ENCODE measurements around the gene TRAK1. TPM values are rescaled to one million over a fixed set of nuclear protein-coding genes. Genes with fewer than 3 reads are reported as not detected.

TRAK1 gene
- total RNA-seq, 1 donor from 2014 or later = 50.7 TPM

DNA sequence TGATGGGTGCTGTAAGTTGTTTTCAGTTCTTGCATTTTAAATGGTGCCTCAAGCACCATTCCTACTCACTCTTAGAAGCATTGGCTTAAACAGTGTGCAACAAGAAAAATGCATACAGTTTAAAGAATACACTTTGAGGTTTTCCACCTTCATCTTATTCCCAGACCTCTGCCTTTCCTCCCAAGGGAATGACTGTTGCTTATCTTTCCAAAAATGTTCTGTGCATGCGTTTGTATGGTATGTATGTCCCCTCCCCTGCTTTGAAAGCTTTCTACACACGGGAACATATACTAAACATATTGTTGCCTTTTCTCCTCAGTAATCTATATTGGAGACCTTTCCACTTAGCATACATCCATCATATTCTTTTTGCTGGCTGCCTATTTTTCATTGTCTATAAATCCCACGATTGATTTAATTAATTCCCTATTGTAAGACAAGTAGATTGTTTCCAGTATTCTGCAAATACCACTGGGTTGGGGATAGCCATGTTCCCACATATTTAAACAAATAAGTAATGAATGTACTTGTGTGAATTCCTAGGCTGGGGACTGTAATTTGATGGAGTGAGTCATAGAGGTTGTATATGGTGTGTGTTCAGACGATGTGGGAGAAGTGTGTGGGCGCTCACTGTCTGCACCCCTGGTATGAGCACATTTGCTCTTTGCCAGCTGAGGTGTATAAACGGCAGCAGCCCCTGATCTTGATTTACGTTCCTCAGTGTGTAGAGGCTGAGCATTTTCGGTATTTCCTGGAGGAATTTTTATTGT, 5.8 kb downstream of the TRAK1 start:
- H3K27ac Mint-ChIP-seq = peak overlapping the region; percentile 8
- peaks cover 5% of the 10 kb centered on the region for H3K36me3 Mint-ChIP-seq
- peaks cover 2% of the 10 kb centered on the region for H3K9me3 Mint-ChIP-seq
- DNase-seq (ENCODE audit: low spot score in 2 of 2, unreplicated experiment in 2 of 2) = no peak
- TF ChIP-seq, protein P1, sequence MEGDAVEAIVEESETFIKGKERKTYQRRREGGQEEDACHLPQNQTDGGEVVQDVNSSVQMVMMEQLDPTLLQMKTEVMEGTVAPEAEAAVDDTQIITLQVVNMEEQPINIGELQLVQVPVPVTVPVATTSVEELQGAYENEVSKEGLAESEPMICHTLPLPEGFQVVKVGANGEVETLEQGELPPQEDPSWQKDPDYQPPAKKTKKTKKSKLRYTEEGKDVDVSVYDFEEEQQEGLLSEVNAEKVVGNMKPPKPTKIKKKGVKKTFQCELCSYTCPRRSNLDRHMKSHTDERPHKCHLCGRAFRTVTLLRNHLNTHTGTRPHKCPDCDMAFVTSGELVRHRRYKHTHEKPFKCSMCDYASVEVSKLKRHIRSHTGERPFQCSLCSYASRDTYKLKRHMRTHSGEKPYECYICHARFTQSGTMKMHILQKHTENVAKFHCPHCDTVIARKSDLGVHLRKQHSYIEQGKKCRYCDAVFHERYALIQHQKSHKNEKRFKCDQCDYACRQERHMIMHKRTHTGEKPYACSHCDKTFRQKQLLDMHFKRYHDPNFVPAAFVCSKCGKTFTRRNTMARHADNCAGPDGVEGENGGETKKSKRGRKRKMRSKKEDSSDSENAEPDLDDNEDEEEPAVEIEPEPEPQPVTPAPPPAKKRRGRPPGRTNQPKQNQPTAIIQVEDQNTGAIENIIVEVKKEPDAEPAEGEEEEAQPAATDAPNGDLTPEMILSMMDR (IDR thresholded peaks at IDR 0.05; ENCODE audit: unreplicated experiment) = no peak
- no peak overlapping the region for H3K4me3 Mint-ChIP-seq
- H3K27me3 Mint-ChIP-seq (ENCODE audit: low read depth) = no peaks in the 10 kb centered on the region
- peaks cover 46% of the 10 kb centered on the region for H3K4me1 Mint-ChIP-seq

DNA sequence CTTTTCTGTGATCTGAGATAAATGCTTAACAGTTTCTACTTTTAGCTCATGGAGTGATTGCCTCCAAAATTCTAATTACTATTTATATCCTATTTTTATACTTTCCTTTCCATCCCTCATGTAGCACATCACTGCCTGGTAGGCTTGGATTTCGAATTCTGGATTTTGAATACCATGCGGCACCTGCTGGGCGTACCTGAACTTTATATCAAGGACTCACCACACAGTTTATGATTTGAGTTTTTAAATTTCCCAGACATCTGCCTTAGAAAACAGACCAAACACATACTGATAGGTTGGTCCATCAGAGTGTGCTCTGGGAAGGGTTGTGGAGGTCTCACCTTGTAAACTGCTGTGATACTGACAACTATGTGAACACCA, 6.4 kb downstream of the TRAK1 start:
- H3K27ac Mint-ChIP-seq = peak overlapping the region; percentile 43
- DNase-seq (ENCODE audit: low spot score in 2 of 2, unreplicated experiment in 2 of 2) = no peak
- peaks cover 46% of the 10 kb centered on the region for H3K4me1 Mint-ChIP-seq
- H3K4me3 Mint-ChIP-seq = no peak overlapping the region
- no peaks in the 10 kb centered on the region for H3K36me3 Mint-ChIP-seq
- no peaks in the 10 kb centered on the region for H3K9me3 Mint-ChIP-seq
- TF ChIP-seq, protein P1 (IDR thresholded peaks at IDR 0.05; ENCODE audit: unreplicated experiment) = no peak
- no peaks in the 10 kb centered on the region for H3K27me3 Mint-ChIP-seq (ENCODE audit: low read depth)

DNA sequence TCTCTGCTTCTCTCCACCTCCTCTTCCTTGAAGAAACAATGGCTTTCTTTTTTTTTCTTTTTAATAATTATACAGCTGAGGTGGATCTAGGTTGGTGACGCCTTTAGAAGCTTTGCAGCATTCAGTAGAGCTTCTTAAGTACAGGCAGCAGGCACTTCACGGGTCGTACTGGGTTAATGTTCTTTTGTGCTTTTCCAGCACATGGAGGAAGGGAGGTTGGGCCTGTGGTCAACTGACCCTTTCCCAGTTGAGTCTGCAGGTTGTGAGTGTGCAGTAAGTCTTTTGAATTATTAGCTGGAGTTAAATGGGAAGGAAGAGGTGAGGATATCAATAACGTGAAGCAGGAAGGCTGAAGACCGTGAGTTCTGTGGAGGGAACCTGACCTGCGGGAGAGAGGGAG, 7.0 kb downstream of the TRAK1 start:
- H3K4me1 Mint-ChIP-seq = peaks cover 45% of the 10 kb centered on the region
- no peaks in the 10 kb centered on the region for H3K9me3 Mint-ChIP-seq
- H3K27me3 Mint-ChIP-seq (ENCODE audit: low read depth) = no peaks in the 10 kb centered on the region
- TF ChIP-seq, protein P1 (IDR thresholded peaks at IDR 0.05; ENCODE audit: unreplicated experiment) = no peak
- H3K36me3 Mint-ChIP-seq = no peaks in the 10 kb centered on the region
- H3K4me3 Mint-ChIP-seq = no peak overlapping the region
- H3K27ac Mint-ChIP-seq = peak overlapping the region; percentile 7
- DNase-seq (ENCODE audit: low spot score in 2 of 2, unreplicated experiment in 2 of 2) = no peak

DNA sequence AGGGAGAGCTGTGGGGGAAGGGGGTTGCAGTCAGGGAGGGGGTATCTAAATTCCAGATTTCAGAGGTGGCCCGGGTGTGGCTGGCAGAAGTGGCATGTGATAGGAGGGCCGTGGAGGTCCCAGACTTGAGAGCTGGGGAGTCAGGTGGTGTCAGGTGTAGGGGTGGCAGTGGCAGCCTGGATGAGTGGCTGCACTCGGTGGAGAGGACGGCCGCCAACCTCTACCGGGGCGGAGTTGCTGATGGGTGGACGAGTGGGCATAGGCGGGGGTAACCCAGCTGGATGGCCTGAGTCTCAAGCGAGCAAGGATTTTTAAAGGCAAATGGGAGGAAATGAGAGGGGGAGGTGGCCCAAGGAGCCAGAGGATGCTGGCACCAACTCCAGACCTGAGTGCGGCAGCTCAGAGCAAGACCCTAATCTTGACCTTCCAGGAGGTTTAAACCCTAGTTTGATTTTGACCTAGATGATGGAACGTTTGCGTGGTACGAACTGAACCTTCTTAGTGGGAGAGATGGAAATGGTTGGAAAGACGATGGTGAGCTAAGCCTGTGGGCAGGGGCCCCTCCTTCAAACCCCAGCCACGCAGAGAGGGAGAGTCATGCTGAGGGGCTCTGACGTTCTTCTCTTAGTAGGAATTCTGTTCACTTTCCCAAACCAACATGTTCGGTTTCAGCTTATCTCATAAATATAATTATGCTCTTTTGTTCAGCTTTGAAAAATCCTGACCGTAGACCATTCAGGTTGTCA, 8.0 kb downstream of the TRAK1 start:
- no peaks in the 10 kb centered on the region for H3K9me3 Mint-ChIP-seq

DNA sequence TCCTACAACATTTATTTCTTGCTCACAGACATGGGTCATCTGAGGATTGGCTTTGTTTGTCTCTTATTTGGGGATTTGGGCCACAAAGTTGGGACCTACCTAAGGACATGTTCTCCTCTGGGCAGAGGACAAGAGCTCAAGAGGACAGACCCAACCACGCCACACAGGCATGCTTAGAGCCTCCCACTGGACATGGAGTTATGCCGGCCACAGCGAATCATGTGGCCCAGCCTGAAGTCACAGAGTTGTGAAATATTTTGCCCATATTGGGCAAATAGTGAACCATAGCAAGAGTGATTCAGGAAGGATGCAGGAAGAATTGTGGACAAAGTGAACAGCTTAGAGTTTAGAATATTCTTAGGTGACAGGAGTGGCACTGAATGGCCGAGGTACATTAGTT, 9.9 kb downstream of the TRAK1 start:
- H3K4me1 Mint-ChIP-seq = peaks cover 40% of the 10 kb centered on the region
- H3K27ac Mint-ChIP-seq = no peak overlapping the region
- no peak for DNase-seq (ENCODE audit: low spot score in 2 of 2, unreplicated experiment in 2 of 2)
- peaks cover 18% of the 10 kb centered on the region for H3K36me3 Mint-ChIP-seq
- no peaks in the 10 kb centered on the region for H3K27me3 Mint-ChIP-seq (ENCODE audit: low read depth)
- TF ChIP-seq, protein P1 (IDR thresholded peaks at IDR 0.05; ENCODE audit: unreplicated experiment) = no peak
- no peak overlapping the region for H3K4me3 Mint-ChIP-seq
- H3K9me3 Mint-ChIP-seq = peaks cover 7% of the 10 kb centered on the region

More for the DNA sequence above, 8.0 kb downstream of the TRAK1 start:
- DNase-seq (ENCODE audit: low spot score in 2 of 2, unreplicated experiment in 2 of 2) = no peak
- Mint-ChIP-seq H3K27me3 (ENCODE audit: low read depth) (no peaks in the 10 kb centered on the region), H3K4me1 (peaks cover 40% of the 10 kb centered on the region), H3K27ac (peak overlapping the region; percentile 77), H3K4me3 (no peak overlapping the region), H3K36me3 (peaks cover 8% of the 10 kb centered on the region)
- TF ChIP-seq, protein P1 (IDR thresholded peaks at IDR 0.05; ENCODE audit: unreplicated experiment) = no peak

Data from mesothelial cell of epicardium (in vitro differentiated cells).